Measurements from ENCODE around the gene CD7.

Gene CD7

DNA sequence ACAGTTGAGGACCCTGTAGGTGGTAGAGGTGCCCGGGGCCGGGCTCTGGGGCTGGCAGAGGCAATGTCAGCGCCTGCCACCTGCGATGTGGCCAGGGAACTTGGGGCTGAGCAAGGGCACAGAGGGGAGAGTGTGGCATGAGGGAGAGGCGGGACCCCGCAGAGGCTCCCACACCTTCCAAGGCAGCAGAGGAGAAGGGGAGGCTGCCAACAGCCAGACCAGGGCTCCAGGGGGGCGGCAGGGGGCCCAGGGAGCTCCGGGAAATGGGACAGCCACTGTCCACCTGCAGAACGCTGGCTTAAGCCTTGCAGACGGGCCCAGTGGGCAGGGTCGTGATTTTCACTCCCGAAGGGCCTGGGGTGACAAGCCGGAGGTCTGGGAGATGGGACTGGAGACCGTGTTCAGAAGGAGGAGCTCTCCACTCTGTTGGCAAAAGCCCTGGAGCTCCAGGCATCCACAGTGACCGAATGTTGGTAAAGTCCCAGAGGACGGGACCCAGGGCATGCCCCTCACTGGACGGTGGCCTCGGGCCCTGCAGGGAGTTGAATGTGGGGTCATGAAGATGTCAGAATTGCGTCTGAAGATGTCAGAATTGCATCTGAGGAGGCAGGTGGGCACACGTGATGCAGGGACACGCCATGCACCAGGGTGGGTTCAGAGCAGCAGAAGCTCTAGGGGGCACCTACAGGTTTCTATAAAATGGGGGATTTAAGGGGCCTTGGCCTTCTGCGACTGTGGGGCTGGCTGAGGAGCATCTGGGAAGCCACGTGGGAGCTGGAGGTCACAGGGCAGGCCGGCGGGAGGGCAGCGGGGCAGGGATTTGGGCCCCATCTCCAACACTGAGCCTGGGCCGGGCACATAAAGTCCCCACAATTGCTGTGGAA lies 18.6 kb downstream of the CD7 start:
- DNase-seq (ENCODE audit: low read depth in 2 of 2), result no peak

- peak; percentile 91 to 92 for DNase-seq (ENCODE audit: low read depth in 2 of 2)
Measured at GRCh38 chr17:82297714-82298537, 19.5 kb downstream of the CD7 start.

DNA sequence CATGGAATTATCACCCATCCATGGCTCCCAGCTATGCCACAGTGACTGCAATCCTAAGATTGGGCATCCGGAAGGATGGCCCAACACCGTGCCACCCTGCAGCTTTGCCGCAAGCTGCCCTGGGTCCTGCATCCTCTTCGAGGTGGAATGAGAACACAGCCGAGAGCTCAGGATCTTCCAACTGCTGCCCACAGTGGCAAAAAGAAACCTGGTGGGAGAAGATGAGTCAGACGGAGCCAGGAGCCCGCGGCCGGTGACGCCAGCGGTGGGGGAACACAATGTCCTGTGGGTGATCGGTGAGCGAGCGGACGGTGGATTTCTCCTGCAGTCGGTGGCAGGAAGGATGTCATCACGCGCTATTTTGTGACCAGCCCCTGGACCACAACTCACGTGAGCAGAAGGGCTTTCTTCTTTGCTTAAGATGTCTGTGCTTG lies 20.1 kb downstream of the CD7 start:
- peak; percentile 85 to 91 for DNase-seq (ENCODE audit: low read depth in 2 of 2)

DNA sequence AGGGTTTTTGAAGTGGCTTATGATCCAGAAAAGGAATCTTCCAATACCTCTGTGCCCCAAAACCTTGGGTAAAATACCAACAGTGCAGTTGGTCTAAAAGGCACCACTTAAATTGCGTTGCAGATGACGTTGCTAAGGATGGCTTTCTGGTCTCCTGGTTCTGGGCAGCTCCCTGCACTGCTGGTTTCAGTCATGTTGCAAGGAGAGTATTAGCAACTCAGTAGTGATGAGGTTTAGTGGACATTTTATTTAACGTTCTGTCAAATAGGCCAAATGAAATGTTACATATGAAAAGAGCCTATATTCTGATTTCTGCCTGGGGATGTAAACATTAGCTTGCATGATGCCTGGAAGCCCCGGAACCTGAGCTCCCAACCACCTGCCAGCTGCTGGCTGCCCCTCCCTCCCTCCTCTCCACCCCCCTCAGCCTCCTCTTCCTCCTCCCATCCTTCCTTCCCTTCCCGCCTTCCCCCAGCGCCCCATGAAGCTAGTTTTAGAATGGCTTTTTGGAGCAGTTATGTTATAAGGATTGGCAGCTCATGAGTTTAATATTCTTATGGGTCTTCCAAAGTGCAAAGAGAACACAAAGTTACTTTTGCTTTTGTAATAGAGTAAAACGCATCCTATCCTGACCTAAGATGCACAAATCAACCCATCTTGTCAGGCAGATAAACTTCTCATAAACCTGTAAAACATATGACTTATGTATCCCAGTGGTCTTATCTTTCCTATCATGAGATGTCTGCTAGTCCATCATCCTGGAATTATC lies 20.7 kb downstream of the CD7 start:
- DNase-seq (ENCODE audit: low read depth in 2 of 2), result no peak

DNA sequence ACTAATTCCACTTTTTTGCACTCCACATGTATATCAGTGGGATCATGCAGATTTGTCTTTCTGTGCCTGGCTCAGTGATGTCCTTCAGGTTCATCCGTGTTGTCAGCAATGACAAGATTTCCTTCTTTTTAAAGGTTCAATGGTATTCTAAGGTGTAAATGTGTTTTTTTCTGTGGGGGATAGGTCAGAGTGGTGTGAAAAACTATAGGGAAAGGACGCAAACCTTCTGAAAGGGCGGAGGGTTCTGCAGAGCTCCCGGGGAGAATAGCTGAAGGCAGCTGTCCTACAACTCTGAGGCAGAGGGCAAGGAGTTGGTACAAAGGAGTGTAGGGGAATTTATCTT lies 22.0 kb downstream of the CD7 start:
- DNase-seq (ENCODE audit: low read depth in 2 of 2), result no peak

DNA sequence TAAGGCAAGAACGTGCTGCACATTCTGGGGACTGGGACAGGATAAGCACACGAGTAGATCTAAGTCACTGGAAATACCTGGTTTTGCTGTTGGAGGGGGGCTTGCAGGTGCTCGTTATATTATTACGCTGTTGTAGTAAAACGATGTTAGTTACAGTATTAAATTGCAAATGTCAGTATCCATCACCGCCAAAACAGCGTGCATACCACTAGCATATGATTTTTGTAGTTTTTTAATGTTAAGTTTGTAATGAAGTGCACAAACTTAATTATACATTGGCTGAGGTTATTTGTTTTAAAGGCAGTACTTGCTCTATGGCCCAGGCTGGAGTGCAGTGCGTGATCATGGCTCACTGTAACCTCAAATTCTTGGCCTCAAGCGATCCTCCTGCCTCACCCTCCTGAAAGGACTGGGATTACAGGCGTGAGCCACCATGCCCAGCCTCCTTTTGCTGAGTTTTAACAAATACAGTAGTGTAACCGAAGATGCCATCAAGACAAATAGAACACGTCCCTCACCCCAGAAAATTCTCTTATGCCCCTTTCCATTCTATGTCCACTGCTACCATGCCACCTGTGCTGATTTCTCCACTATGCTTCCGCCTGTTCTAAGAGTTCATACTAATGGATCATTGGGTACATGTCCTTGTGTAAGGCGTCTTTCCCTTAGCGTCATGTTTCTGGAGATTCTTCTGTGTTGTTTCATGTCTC lies 23.2 kb downstream of the CD7 start:
- DNase-seq (ENCODE audit: low read depth in 2 of 2), result no peak

GRCh38 chr17:82292251-82293154 lies 24.9 kb downstream of the CD7 start:
- DNase-seq (ENCODE audit: low read depth in 2 of 2), result peak; percentile 90

DNA sequence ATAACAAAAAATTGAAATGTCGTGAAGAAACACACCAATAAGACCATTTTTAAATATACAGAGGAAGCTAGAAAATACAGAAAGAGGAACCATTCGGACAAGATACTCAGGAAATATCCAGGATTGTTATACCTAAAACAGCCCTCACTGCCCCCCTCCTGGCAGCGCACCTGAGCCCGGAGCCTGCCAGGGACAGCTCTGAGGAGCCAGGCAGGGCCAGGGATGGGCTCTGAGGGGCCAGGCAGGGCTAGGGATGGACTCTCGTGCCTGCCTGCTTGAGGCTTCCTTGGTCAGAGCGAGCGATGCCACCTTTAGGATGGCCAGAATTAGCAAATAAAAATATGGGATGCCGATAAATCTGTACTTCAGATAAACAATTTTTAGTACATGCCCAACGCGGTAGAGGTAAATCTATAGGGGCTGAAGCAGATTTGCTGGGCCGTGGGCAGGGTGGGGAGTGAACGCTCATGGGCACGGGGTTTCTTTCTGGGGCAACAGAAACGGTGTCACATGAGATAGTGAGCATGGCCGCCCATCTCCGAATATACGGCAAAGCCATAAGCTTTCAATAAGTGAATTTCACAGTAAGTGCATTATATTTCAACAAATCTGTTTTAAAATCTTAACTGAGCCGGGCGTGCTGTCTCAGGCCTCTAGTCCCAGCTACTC lies 25.7 kb downstream of the CD7 start:
- DNase-seq (ENCODE audit: low read depth in 2 of 2), result no peak

DNA sequence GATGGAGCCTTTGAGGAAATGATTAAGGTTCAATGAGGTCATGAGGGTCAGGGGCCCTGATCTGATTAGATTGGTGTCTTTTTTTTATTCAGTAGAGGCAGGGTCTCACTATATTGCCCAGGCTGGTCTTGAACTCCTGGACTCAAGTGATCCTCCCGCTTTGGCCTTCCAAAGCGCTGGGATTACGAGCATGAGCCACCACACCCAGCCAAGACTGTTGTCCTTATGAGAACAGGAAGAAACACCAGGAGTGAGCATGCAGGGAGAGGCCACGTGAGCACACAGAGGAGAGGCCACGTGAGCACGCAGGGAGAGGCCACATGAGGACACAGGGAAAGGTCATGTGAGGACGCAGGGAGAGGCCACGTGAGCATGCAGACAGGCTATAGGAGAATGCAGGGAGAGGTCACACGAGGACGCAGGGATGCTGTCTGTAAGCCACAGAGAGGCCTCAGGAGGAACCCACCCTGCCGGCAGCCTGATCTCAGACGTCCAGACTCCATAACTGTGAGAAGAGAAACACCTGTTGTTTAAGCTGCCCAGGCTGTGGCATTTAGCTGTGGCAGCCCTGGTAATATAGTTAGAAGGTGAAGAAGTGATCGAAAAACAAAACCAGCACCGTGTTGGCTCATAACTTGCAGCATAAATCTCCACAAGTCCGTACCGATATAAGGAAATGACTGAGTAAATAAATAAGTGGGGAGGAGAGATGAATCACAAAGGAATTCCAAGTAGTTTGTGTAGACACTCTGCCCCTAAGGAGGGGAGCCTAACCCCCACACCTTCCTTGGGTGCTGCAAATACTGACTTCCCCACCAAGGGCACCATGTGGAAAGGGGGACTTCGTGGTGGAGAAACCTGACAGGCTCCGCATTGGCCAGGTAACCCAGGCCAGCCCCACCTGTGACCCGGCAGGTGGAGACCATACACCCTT lies 29.3 kb downstream of the CD7 start:
- no peak for DNase-seq (ENCODE audit: low read depth in 2 of 2)

GRCh38 chr17:82287013-82287867 lies 30.2 kb downstream of the CD7 start:
- DNase-seq (ENCODE audit: low read depth in 2 of 2), result no peak

- DNase-seq (ENCODE audit: low read depth in 2 of 2), result no peak
Measured at GRCh38 chr17:82285141-82285540, 32.3 kb downstream of the CD7 start.

DNA sequence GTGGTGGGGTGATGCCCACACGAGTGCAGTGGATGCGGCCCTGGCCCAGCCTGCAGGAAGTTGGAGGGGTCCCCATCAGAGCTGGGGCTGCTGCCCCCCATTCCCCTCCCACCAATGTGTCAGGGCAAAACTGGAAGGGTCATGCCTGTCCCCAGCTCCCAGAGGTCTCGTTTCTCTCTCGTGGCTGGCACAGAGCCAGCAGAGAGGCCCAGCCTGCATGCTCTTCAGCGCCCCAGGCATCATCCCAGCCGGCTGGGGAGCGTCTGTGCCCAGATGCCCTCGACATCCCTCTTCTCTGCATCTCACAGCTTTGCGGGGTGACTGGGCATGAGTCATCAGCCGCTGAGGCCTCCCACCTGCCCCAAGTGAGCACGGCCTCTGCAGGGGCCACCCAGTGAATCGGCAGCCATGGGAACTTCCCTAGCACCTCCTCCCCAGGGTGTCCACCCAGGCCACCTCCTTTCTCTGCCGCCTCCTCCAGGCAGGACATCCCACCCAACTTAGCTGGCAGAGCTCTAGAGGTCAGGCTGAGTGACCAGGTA lies 34.1 kb downstream of the CD7 start:
- DNase-seq (ENCODE audit: low read depth in 2 of 2), result peak; percentile 52 to 60

- DNase-seq (ENCODE audit: low read depth in 2 of 2), result no peak
Measured at GRCh38 chr17:82282239-82283207, 34.9 kb downstream of the CD7 start.

GRCh38 chr17:82281502-82282238 lies 35.7 kb downstream of the CD7 start:
- peak in 1 of 2 donors; percentile 54 for DNase-seq (ENCODE audit: low read depth in 2 of 2)

DNA sequence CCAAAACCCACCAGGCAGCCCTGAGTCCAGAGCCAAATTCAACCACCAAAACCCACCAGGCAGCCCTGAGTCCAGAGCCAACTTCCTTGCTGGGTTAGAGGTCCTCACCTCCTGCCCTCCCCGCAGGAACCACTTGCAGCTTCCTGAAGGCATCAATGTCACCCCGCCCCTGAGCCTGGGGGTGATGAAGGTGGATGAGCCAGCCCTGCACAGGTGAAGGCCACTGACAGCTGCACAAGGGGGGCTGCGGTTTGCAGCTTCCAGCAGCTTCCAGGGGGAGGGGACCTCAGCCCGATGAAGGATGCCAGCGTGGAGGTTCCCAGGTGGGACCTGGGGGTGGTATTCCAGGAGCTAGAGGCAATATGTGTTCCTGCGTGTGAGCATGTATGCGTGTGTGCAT lies 36.3 kb downstream of the CD7 start:
- DNase-seq (ENCODE audit: low read depth in 2 of 2), result no peak

- DNase-seq (ENCODE audit: low read depth in 2 of 2), result no peak
Measured at GRCh38 chr17:82280537-82280936, 36.9 kb downstream of the CD7 start.
